NCI-H2196 treated with DMSO at 0.1 percent for 48 hours (cell line): ENCODE measurements around the gene GDPD2.

Source experiments
- DNase-seq: peaks from one replicate; lab custom pipeline; 2025; ENCODE audit not compliant: unreplicated experiment; lab: John Stamatoyannopoulos, UW

GDPD2 gene

DNA sequence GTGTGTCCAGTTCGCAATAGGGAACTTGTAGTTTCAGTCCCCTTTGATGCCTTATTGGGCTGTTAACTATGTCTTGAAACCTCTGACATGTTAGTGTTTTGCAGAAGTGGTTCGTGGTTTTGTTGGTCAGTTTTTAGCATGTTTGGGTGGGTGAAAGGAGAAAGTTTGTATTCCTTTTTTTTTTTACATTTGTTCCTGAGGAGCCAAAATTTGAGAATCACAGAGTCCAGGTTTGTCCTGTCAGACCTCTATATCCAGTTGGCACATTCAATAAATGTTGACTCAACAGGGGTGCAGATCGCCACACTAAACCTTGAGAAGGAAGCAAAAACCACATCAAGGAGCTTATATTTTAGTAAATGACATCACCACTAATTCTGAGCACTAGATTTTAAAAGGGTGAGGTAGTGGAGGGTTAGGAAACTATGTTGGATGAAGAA, 47.8 kb downstream of the GDPD2 start:
- DNase-seq, result no peak

DNA sequence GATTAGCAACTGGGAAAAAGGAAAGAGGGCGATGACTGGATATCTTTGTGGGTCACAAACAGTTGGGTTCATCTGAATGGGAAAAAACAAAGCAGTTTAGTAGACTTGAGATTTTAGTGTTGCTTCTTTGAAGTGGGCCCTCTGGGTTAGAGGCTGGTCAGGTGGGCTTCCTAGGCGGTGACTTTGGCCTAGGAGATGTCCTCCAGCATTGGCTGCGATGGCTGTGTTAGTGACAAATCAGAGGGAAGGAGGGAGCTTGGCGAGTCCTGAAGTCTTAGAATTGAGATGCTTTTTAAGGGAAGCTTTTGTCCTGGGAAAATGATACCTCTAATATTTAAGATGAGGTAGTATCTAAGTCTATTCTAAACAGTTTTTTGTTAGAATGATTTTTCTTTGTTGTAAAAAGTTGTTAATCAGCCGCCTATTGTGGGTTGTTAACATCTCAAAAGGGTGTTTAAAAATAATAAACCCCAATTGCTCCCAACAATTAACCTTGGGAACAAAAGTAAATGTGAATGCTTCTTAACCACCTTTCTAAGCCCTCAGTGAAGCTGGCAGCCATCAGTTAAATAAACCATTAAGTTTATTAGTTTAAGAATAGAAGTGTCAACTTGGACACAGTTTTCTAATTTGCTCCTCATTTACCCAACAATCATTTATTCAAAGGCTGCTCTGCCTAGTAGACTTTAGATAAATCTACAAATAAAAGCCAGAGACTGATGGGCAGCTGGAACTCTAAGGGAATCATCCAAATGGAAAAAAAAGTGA, 53.2 kb downstream of the GDPD2 start:
- no peak for DNase-seq

DNA sequence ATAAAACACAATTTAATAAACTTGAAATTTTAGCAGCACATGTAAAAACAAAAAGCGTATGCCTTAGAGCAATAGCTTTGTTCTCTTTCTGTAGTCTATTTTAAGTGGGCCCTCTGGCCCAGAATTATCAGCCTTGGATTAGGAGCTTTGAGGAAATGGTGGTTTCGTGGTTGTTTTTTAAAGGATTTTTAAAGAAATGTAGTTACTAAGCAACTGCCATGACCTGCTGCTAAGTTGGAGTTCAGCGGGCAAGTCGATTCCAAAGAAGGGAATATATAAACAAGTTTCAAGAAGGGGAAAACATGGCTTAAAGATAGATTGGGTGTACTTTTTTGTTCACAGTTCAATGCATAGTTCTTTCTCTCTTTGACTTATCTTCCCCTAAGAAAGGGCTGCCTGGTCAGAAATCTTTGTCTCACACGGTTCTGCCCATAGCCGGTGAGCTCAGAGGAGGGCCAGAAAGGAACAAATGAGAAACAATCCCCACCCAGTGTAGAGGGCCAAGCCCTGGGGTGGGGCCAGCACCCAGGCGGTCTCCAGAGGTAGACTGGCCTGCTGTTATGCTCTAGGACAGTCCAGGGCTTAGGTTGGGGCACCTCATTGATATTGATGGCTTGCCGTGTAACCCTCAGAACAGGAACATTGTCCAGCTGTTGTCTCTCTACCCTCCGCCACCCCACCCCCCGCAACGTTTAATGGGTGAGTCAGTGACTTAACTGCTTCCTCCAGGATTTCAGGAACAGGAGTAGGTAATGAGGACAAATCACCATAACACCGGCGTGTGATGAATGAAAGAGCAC, 54.0 kb downstream of the GDPD2 start:
- DNase-seq, result no peak

DNA sequence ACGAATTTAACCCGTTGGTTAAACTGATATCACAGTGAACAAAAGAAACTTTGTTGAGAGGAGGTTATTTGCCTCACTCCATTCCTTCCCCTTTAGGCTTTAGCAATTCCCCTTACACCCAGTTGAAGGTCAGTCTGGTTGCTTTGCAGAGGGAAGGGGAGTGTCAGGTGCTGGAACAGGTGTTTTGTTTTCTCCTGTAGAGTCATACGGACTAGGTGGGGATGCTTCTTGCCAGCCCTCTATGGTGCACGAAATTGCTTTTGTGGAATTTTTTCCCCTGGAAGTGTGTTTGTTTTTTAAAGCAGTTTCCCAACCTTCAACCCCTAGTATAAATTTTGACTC, 54.6 kb downstream of the GDPD2 start:
- DNase-seq, result no peak

DNA sequence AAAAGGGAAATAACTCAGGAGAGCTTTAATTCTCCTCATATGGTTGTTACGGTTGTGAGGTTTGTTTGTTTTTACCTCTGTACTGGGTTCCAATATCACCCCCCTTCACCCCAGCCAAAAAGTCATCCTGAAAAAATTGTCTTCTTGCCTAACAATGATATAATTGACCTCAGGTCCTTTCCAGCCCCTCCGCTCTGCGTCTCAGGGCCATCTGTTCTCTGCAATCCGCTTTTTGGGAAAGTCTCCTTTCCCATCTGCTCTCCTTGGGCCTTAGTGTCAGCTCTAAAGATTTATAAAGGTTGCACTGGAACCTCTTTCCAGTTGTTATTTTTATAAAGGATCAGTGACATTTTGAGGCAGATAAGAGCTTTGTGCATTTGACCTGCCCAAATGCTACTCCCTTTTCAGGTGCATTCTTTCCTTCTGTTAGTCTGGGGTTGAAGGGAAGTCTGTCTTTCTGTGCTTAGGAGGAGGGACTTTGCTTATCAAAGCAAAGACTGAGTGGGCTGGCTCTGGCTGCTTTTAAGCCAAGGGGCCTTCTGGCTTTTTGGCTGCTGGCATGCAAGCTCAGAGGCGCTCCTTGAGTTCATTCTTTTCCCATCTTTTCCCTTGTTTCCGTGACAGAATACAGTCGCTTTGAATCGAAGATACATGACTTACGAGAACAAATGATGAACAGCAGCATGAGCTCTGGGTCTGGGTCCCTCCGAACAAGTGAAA, 55.6 kb downstream of the GDPD2 start:
- no peak for DNase-seq

DNA sequence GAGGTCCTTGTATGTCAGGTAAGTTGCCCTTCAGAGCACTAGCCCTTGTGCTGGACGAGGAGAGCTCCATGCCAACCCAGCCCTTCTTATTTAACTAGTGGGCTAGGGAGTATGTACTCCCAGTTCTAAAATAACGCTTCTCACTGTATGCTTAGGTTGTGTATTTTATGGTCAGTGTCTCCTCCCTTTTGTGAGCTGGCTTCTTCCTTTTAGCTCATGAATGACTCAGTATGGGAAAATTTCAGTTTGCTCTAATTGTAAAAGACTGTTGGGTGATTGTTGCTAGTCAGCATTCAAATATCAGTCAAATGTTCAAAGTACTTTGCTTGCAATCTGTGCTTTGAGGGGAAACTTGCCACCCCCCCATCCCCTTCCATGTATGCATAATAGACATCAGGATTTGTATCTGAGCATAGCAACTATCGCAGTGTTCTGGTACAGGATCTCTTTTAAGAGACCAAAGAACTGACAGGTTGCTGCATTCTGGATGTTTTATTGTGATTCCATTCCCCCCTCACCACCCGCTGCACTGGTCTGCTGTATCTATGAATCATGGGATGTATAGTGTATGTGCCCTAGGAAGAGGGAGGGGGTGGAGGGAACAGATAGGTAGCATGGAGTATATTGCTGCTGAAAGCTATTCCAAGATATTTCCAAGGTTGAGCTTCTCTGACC, 56.3 kb downstream of the GDPD2 start:
- DNase-seq, result no peak

DNA sequence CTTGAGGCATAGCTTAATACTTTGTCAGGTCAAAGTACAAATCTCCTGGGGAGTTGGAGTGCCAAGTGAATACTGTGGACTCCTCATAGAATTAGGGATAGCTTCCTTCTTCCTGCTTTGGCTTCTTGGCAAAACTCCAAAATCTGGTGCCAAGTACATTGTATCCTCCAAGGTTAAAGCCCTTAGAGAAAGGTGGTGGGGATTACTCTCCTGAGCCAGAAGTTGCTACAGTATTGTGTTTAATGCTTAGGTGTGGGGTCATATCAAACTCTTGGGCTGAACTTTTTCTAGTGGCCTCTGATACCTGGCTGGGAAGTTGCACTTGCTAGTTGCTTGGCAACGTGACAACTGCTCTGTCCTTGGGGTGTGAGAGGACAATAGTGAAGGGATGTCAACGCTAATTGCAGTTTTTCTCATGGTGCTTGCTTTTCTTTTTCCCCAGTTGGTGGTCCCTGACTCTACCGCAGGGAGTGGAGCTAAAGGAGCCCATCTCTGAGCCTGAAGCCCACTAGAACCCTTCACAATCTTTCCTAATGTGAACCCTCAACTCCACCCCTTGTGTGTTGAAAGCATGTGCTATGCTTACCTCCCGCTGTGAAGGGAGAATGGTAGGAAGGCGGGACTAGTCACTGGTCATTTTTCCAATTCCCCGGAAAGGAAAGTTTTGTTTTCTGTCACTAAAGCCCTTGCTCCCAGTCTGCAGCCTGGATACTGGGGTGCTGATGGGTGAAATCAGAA, 57.0 kb downstream of the GDPD2 start:
- DNase-seq, result no peak

DNA sequence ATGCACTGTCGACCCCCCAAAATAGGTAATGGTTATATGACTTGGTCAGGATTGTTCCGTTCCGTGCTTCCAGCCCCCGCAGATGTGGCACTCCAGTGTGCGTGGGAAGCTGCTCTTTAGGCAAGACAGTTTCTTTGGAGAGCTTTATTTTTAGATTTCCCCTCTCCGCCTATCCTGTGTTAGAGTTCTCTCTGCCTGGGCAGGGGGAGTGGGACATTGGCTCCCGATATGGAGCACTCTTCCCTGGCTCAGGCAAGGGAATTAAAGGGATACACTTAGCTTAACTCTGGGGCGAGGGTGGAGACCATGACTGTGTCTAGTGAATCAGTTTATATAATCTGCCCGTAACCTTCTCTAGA, 57.5 kb downstream of the GDPD2 start:
- no peak for DNase-seq

DNA sequence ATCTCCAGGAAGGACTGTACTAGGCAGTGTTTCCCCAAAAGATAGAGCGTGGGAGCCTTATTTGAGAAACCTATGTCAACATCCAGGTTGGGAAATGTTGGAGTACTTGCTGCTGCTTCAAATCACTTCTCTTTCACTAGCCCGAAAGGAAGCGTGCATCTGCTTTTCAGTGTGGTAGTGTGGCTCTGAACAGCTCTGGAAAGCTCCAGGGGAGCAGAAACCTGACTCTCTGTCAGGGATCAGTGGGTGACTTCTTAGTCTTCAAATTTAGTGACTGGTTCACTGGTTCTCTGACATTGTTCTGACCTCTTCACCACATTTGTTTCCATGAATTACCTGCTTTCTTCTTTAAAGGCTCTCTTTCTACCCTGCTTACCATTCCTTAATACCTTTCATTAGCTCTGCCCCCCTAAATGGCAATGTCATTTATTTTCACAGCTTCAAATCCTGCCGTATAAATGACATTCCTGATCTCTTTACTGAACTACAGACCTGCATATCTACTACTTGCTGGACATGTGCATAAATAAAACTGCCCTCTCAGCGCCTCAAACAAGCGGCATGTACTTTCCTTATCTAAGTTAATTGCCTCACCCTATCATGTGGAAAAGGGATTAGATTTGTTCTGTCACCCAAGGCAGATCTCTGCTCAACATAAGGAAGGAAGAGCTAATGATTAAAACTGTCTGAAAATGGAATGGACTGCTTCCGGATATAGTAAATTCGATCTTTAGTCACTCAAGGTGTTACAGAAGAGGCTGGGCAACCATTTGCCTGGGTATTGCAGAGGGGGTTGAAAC, 58.6 kb downstream of the GDPD2 start:
- no peak for DNase-seq

DNA sequence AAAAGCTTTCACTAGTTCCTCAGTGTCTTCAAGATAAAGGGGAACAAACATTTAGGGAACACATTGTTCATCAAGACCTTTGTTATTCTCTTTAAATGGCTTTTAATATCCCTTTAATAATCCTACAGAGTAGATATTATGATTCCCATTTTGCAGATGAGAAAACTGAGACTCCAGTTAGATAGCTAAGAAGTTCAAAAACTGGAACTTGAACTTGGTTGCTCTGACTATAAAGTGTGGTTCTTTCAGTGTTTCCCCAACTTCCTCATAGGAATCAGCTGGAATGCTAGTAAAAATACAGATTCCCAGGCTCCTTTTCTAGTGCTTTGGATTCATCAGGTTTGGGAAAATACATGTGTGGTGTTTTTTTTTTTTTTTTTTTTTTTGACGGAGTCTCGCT, 59.2 kb downstream of the GDPD2 start:
- DNase-seq, result no peak
